Mesenchymal stem cell (in vitro differentiated cells and primary cell): ENCODE measurements around the gene SOHLH1.

Source experiments
- DNase-seq: peaks from one replicate; pipeline ENCODE4 v3.0.0-alpha.2; 2013
- H2AFZ ChIP-seq: one replicate; pipeline ENCODE4 v1.6.1; 2013; ENCODE audit warnings: low read depth, mild to moderate bottlenecking, control low read depth, inconsistent platforms, low read length, moderate library complexity
- H2AK5ac ChIP-seq: 2 replicates; pipeline ENCODE4 v1.6.1; 2013; ENCODE audit warnings: low read length, moderate library complexity, mild to moderate bottlenecking, inconsistent platforms; ENCODE audit not compliant: severe bottlenecking
- H2BK120ac ChIP-seq: one replicate; pipeline ENCODE4 v1.6.1; 2013; ENCODE audit warnings: low read depth, mild to moderate bottlenecking, inconsistent platforms, low read length, moderate library complexity
- H2BK12ac ChIP-seq, 2 experiments: one replicate each; pipeline ENCODE4 v1.6.1; 2013; ENCODE audit warnings: inconsistent platforms in 2 of 2, low read length in 2 of 2, mild to moderate bottlenecking in 2 of 2, moderate library complexity in 2 of 2, control low read depth in 1 of 2
- H2BK15ac ChIP-seq: one replicate; pipeline ENCODE4 v1.6.1; 2013; ENCODE audit warnings: mild to moderate bottlenecking, low read depth, inconsistent platforms; ENCODE audit not compliant: poor library complexity, severe bottlenecking
- H2BK5ac ChIP-seq: 2 replicates; pipeline ENCODE4 v1.6.1; 2013; ENCODE audit warnings: low read depth, mild to moderate bottlenecking, low read length, control low read depth, inconsistent platforms; ENCODE audit not compliant: poor library complexity, severe bottlenecking
- H3K14ac ChIP-seq, 2 experiments: one replicate each; pipeline ENCODE4 v1.6.1; 2013; ENCODE audit warnings: inconsistent platforms in 2 of 2, low read length in 2 of 2, control low read depth in 1 of 2, mild to moderate bottlenecking in 1 of 2, moderate library complexity in 1 of 2
- H3K18ac ChIP-seq, 2 experiments: one replicate each; pipeline ENCODE4 v1.6.1; 2013; ENCODE audit warnings: inconsistent platforms in 2 of 2, low read length in 2 of 2, control low read depth in 1 of 2, low read depth in 1 of 2, mild to moderate bottlenecking in 1 of 2
- H3K23ac ChIP-seq, 2 experiments: one replicate each; pipeline ENCODE4 v1.6.1; 2013; ENCODE audit warnings: inconsistent platforms in 2 of 2, low read length in 2 of 2, mild to moderate bottlenecking in 2 of 2, moderate library complexity in 2 of 2, control low read depth in 1 of 2
- H3K27ac ChIP-seq: 2 replicates; pipeline ENCODE4 v1.5.1; 2013; ENCODE audit warnings: mild to moderate bottlenecking, moderate library complexity, low read length, control low read depth, inconsistent platforms; ENCODE audit not compliant: poor library complexity, severe bottlenecking
- H3K27me3 ChIP-seq, 2 experiments: 2 replicates each; pipeline versions ENCODE4 v1.6.1 to v1.7.0; 2013; ENCODE audit warnings: low read length in 2 of 2, mild to moderate bottlenecking in 2 of 2, moderate library complexity in 2 of 2, control low read depth in 1 of 2, inconsistent platforms in 1 of 2; ENCODE audit not compliant: control insufficient read depth in 1 of 2, insufficient read depth in 1 of 2
- H3K36me3 ChIP-seq, 2 experiments: 2 replicates each; pipeline versions ENCODE4 v1.6.1 to v1.7.0; 2013; ENCODE audit warnings: low read length in 2 of 2, control low read depth in 1 of 2, inconsistent platforms in 1 of 2, low read depth in 1 of 2, mild to moderate bottlenecking in 1 of 2; ENCODE audit not compliant: insufficient read depth in 2 of 2, control insufficient read depth in 1 of 2
- H3K4ac ChIP-seq, 2 experiments: one replicate each; pipeline ENCODE4 v1.6.1; 2013; ENCODE audit warnings: inconsistent platforms in 2 of 2, low read length in 2 of 2, mild to moderate bottlenecking in 2 of 2, moderate library complexity in 2 of 2, control low read depth in 1 of 2, low read depth in 1 of 2
- H3K4me1 ChIP-seq: 2 replicates; pipeline ENCODE4 v1.6.1; 2013; ENCODE audit warnings: low read depth, low read length, control low read depth; ENCODE audit not compliant: control insufficient read depth, insufficient read depth
- H3K4me2 ChIP-seq: 2 replicates; pipeline ENCODE4 v1.6.1; 2013; ENCODE audit warnings: low read length, mild to moderate bottlenecking, inconsistent platforms; ENCODE audit not compliant: poor library complexity, severe bottlenecking
- H3K4me3 ChIP-seq, 2 experiments: 2 replicates each; pipeline versions ENCODE4 v1.5.1 to v1.7.0; 2013; ENCODE audit warnings: low read length in 2 of 2, mild to moderate bottlenecking in 2 of 2, control low read depth in 1 of 2, low read depth in 1 of 2; ENCODE audit not compliant: insufficient read depth in 1 of 2
- H3K79me1 ChIP-seq: replicated peaks from 2 replicates; pipeline ENCODE4 v1.6.1; 2013; ENCODE audit warnings: mild to moderate bottlenecking, control low read depth, low read length, inconsistent platforms; ENCODE audit not compliant: poor library complexity, severe bottlenecking
- H3K9ac ChIP-seq: 2 replicates; pipeline ENCODE4 v1.7.0; 2013; ENCODE audit warnings: mild to moderate bottlenecking, low read length, moderate library complexity
- H3K9me3 ChIP-seq: 2 replicates; pipeline ENCODE4 v1.7.0; 2013; ENCODE audit warnings: mild to moderate bottlenecking, low read length; ENCODE audit not compliant: control insufficient read depth
- H4K8ac ChIP-seq: one replicate; pipeline ENCODE4 v1.6.1; 2013; ENCODE audit warnings: inconsistent platforms, mild to moderate bottlenecking, low read length, moderate library complexity
- H4K91ac ChIP-seq: one replicate; pipeline ENCODE4 v1.6.1; 2013; ENCODE audit warnings: mild to moderate bottlenecking, low read length, inconsistent platforms
- WGBS: methylation state at CpG from one replicate; pipeline ENCODE4 v1.1.7; 2013; ENCODE audit warnings: mixed read lengths; 5-methylcytosine and 5-hydroxymethylcytosine counted together

Gene SOHLH1

GRCh38 chr9:135711881-135712280 lies 12.6 kb upstream of the SOHLH1 start:
- no peaks in the 10 kb centered on the region for H3K9me3 ChIP-seq
- H3K36me3 ChIP-seq, result no peaks in the 10 kb centered on the region
- no peak overlapping the region for H2BK15ac ChIP-seq
- no peak overlapping the region for H3K27ac ChIP-seq
- H2AK5ac ChIP-seq, result no peak overlapping the region
- no peak overlapping the region for H4K91ac ChIP-seq
- no peak overlapping the region for H3K4me3 ChIP-seq
- no peak overlapping the region for H2BK5ac ChIP-seq
- 74% methylated on average over 9 of the region's 10 CpGs for WGBS
- H3K14ac ChIP-seq, result no peak overlapping the region
- no peak overlapping the region for H3K9ac ChIP-seq
- no peak overlapping the region for H2AFZ ChIP-seq
- DNase-seq, result no peak
- H3K79me1 ChIP-seq, result no peaks in the 10 kb centered on the region
- no peak overlapping the region for H3K4me2 ChIP-seq
- no peak overlapping the region for H2BK12ac ChIP-seq
- H4K8ac ChIP-seq, result no peak overlapping the region
- no peak overlapping the region for H3K23ac ChIP-seq
- peaks cover 42 to 73% of the 10 kb centered on the region in 2 experiments for H3K27me3 ChIP-seq
- H3K18ac ChIP-seq, result no peak overlapping the region
- no peak overlapping the region for H2BK120ac ChIP-seq
- no peak overlapping the region for H3K4ac ChIP-seq
- H3K4me1 ChIP-seq, result peaks cover 3% of the 10 kb centered on the region

- H3K23ac ChIP-seq, result no peak overlapping the region
- H3K9ac ChIP-seq, result no peak overlapping the region
Observed at GRCh38 chr9:135711391-135711790, 12.1 kb upstream of the SOHLH1 start.

GRCh38 chr9:135708164-135708563 lies 8.9 kb upstream of the SOHLH1 start:
- H2AFZ ChIP-seq, result no peak overlapping the region
- no peaks in the 10 kb centered on the region for H3K36me3 ChIP-seq
- H3K18ac ChIP-seq, result no peak overlapping the region
- H3K4me2 ChIP-seq, result no peak overlapping the region
- H3K79me1 ChIP-seq, result no peaks in the 10 kb centered on the region
- H3K9me3 ChIP-seq, result no peaks in the 10 kb centered on the region
- H3K14ac ChIP-seq, result no peak overlapping the region
- no peak overlapping the region for H3K9ac ChIP-seq
- H3K27ac ChIP-seq, result no peak overlapping the region
- H3K27me3 ChIP-seq, result peaks cover 13 to 73% of the 10 kb centered on the region in 2 experiments
- H3K4me1 ChIP-seq, result no peaks in the 10 kb centered on the region
- no peak overlapping the region for H2BK12ac ChIP-seq
- H2BK120ac ChIP-seq, result no peak overlapping the region
- H3K4me3 ChIP-seq, result no peak overlapping the region
- no peak overlapping the region for H3K4ac ChIP-seq
- no peak overlapping the region for H2AK5ac ChIP-seq
- WGBS, result 85% methylated on average over 3 of the region's 4 CpGs
- H4K8ac ChIP-seq, result no peak overlapping the region
- H3K23ac ChIP-seq, result no peak overlapping the region
- no peak overlapping the region for H2BK15ac ChIP-seq
- no peak for DNase-seq
- H2BK5ac ChIP-seq, result no peak overlapping the region
- no peak overlapping the region for H4K91ac ChIP-seq

More at GRCh38 chr9:135711391-135711790, 12.1 kb upstream of the SOHLH1 start:
- H3K4me1 ChIP-seq, result peaks cover 3% of the 10 kb centered on the region
- H3K36me3 ChIP-seq, result no peaks in the 10 kb centered on the region
- H2BK12ac ChIP-seq, result no peak overlapping the region
- no peak overlapping the region for H3K4me3 ChIP-seq
- H3K79me1 ChIP-seq, result no peaks in the 10 kb centered on the region
- no peak overlapping the region for H2BK15ac ChIP-seq
- H3K27me3 ChIP-seq, result peaks cover 37 to 73% of the 10 kb centered on the region in 2 experiments
- H3K4me2 ChIP-seq, result no peak overlapping the region
- H2AFZ ChIP-seq, result no peak overlapping the region
- H2BK5ac ChIP-seq, result no peak overlapping the region
- no peaks in the 10 kb centered on the region for H3K9me3 ChIP-seq
- H2BK120ac ChIP-seq, result no peak overlapping the region
- H3K14ac ChIP-seq, result no peak overlapping the region
- H4K91ac ChIP-seq, result no peak overlapping the region
- H2AK5ac ChIP-seq, result no peak overlapping the region
- H3K27ac ChIP-seq, result no peak overlapping the region
- 81% methylated on average over 12 of the region's 12 CpGs for WGBS
- H4K8ac ChIP-seq, result no peak overlapping the region
- DNase-seq, result no peak
- no peak overlapping the region for H3K4ac ChIP-seq
- no peak overlapping the region for H3K18ac ChIP-seq

DNA sequence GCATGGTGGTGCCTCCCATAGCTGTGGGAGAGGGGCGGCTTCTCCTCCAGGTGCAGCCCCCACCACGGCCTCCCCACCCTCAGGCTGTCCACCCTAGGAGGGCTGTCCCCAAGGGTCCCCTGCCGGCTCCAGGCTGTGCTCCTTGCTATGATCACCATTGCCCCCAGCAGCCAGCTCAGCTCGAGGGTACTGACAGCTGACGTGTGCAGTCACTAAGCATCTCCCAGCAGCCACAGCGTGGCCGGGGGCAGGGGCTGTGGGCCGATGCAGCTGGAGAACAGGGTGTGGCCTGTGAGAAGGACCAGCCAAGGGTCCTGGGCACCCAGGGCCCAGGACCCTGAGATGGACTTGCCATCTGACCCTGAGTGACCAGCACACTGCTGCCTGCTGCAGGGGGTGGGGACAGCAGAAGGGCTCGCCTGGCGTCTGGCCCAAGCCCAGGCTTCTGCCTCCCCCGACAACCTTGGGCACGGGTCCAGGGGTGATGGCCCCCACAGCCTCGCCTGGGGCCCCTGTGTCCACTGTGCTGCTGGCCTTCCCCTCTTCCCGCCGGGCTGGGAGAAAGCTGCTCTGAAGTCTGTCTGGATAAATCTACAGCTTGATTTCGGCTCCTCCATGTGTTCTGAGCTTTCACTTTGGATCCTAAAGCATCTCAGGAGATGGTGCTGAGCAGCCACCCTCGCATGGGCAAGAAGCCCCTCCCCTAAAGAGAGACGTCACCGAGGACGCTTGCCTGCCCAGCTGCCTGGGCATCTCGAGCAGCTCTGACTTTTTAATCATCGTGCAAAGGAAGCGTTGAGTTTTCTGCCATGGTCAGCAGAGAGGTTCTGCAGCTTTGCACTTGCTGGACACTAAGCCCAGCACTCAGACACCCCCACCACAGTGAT lies 8.2 kb upstream of the SOHLH1 start:
- Histone ChIP-seq H2AFZ (no peak overlapping the region), H2BK5ac (no peak overlapping the region), H3K14ac (no peak overlapping the region), H2AK5ac (no peak overlapping the region), H3K23ac (no peak overlapping the region), H2BK15ac (no peak overlapping the region), H3K27me3 (peaks cover 13 to 72% of the 10 kb centered on the region in 2 experiments), H3K9ac (no peak overlapping the region), H3K18ac (no peak overlapping the region), H3K36me3 (no peaks in the 10 kb centered on the region), H3K9me3 (no peaks in the 10 kb centered on the region), H4K91ac (no peak overlapping the region), H2BK120ac (no peak overlapping the region), H2BK12ac (no peak overlapping the region), H3K4ac (no peak overlapping the region), H3K4me2 (no peak overlapping the region), H4K8ac (no peak overlapping the region), H3K27ac (no peak overlapping the region), H3K4me1 (no peaks in the 10 kb centered on the region), H3K4me3 (no peak overlapping the region), H3K79me1 (no peaks in the 10 kb centered on the region)
- no peak for DNase-seq
- 60% methylated on average over 23 of the region's 23 CpGs for WGBS
